H9 (cell line): ENCODE data around the gene NANOG. TPM values are rescaled to one million over a fixed set of nuclear protein-coding genes. Genes with fewer than 3 reads are reported as not detected.

Experiments
- DNase-seq: peaks from one replicate; pipeline ENCODE4 v3.0.0-alpha.2; 2017
- H2AFZ ChIP-seq: one replicate; pipeline ENCODE4 v1.6.1; 2013; ENCODE audit warnings: mild to moderate bottlenecking, low read length, control low read depth, moderate library complexity
- H2AK5ac ChIP-seq: 2 replicates; pipeline ENCODE4 v1.6.1; 2013; ENCODE audit warnings: low read length, control low read depth, mixed read lengths; ENCODE audit not compliant: insufficient read length
- H2BK120ac ChIP-seq: one replicate; pipeline ENCODE4 v1.6.1; 2013; ENCODE audit warnings: low read depth, mild to moderate bottlenecking, low read length, control low read depth, inconsistent platforms; ENCODE audit not compliant: poor library complexity, severe bottlenecking
- H2BK12ac ChIP-seq: 2 replicates; pipeline ENCODE4 v1.6.1; 2013; ENCODE audit warnings: low read length, control low read depth, mixed read lengths, low read depth; ENCODE audit not compliant: insufficient read length
- H2BK15ac ChIP-seq: 2 replicates; pipeline ENCODE4 v1.6.1; 2013; ENCODE audit warnings: low read depth, low read length, control low read depth
- H2BK20ac ChIP-seq: one replicate; pipeline ENCODE4 v1.6.1; 2013; ENCODE audit warnings: low read depth, mild to moderate bottlenecking, low read length, control low read depth, inconsistent platforms; ENCODE audit not compliant: poor library complexity, severe bottlenecking
- H2BK5ac ChIP-seq: 2 replicates; pipeline ENCODE4 v1.6.1; 2013; ENCODE audit warnings: low read length, control low read depth, mixed read lengths; ENCODE audit not compliant: insufficient read length
- H3K14ac ChIP-seq: 2 replicates; pipeline ENCODE4 v1.6.1; 2013; ENCODE audit warnings: low read length, control low read depth; ENCODE audit not compliant: insufficient read depth
- H3K18ac ChIP-seq: 2 replicates; pipeline ENCODE4 v1.6.1; 2013; ENCODE audit warnings: low read depth, mild to moderate bottlenecking, mixed read lengths, low read length, control low read depth; ENCODE audit not compliant: insufficient read length
- H3K23ac ChIP-seq: 2 replicates; pipeline ENCODE4 v1.6.1; 2013; ENCODE audit warnings: low read length, control low read depth, mixed read lengths, low read depth; ENCODE audit not compliant: insufficient read length
- H3K23me2 ChIP-seq: 2 replicates; pipeline ENCODE4 v1.6.1; 2013; ENCODE audit warnings: low read depth, mild to moderate bottlenecking, mixed read lengths, low read length, control low read depth; ENCODE audit not compliant: insufficient read length, poor library complexity, severe bottlenecking
- H3K27ac ChIP-seq: 2 replicates; pipeline ENCODE4 v1.5.1; 2013; ENCODE audit warnings: low read length, control low read depth, mixed read lengths, low read depth; ENCODE audit not compliant: insufficient read length
- H3K27me3 ChIP-seq: 2 replicates; pipeline ENCODE4 v1.6.1; 2013; ENCODE audit warnings: low read length, control low read depth, inconsistent platforms; ENCODE audit not compliant: insufficient read depth
- H3K4ac ChIP-seq: 2 replicates; pipeline ENCODE4 v1.6.1; 2013; ENCODE audit warnings: low read depth, mild to moderate bottlenecking, control low read depth, inconsistent platforms, low read length, moderate library complexity
- H3K4me1 ChIP-seq: 2 replicates; pipeline ENCODE4 v1.6.1; 2013; ENCODE audit warnings: low read length, control low read depth, inconsistent platforms; ENCODE audit not compliant: insufficient read depth
- H3K4me2 ChIP-seq: 2 replicates; pipeline ENCODE4 v1.6.1; 2013; ENCODE audit warnings: low read length, control low read depth, mixed read lengths; ENCODE audit not compliant: insufficient read length, insufficient read depth
- H3K56ac ChIP-seq: 2 replicates; pipeline ENCODE4 v1.6.1; 2013; ENCODE audit warnings: low read depth, mild to moderate bottlenecking, mixed read lengths, low read length, control low read depth; ENCODE audit not compliant: insufficient read length
- H3K79me1 ChIP-seq: 2 replicates; pipeline ENCODE4 v1.6.1; 2013; ENCODE audit warnings: low read depth, mild to moderate bottlenecking, moderate library complexity, low read length, control low read depth, inconsistent platforms; ENCODE audit not compliant: insufficient read depth, poor library complexity, severe bottlenecking
- H3K79me2 ChIP-seq: 2 replicates; pipeline ENCODE4 v1.6.1; 2013; ENCODE audit warnings: low read length, control low read depth, inconsistent platforms; ENCODE audit not compliant: insufficient read depth
- H3K9ac ChIP-seq: 2 replicates; pipeline ENCODE4 v1.6.1; 2013; ENCODE audit warnings: low read length, control low read depth, mixed read lengths; ENCODE audit not compliant: insufficient read length; ENCODE audit errors: extremely low read depth
- H3K9me3 ChIP-seq: one replicate; pipeline ENCODE4 v1.6.1; 2013; ENCODE audit warnings: low read depth, low read length, inconsistent platforms; ENCODE audit not compliant: control insufficient read depth
- H3T11ph ChIP-seq: one replicate; pipeline ENCODE4 v1.6.1; 2013; ENCODE audit warnings: mild to moderate bottlenecking, low read length, control low read depth, inconsistent platforms
- H4K20me1 ChIP-seq: one replicate; pipeline ENCODE4 v1.6.1; 2013; ENCODE audit not compliant: control insufficient read depth, insufficient read length, insufficient read depth
- H4K5ac ChIP-seq: 2 replicates; pipeline ENCODE4 v1.6.1; 2013; ENCODE audit warnings: low read depth, mild to moderate bottlenecking, mixed read lengths, low read length, control low read depth; ENCODE audit not compliant: insufficient read length
- H4K8ac ChIP-seq: replicated peaks from 2 replicates; pipeline ENCODE4 v1.6.1; 2013; ENCODE audit warnings: low read length, control low read depth, mixed read lengths, low read depth; ENCODE audit not compliant: insufficient read length
- H4K91ac ChIP-seq: 2 replicates; pipeline ENCODE4 v1.6.1; 2013; ENCODE audit warnings: low read depth, mild to moderate bottlenecking, moderate library complexity, mixed read lengths, low read length, control low read depth; ENCODE audit not compliant: insufficient read length
- H3K27ac Mint-ChIP-seq, 3 experiments: 2 replicates in 2 of 3; 3 replicates in 1 of 3; pipeline ENCODE4 v1.8.0; 2020 to 2021; ENCODE audit warnings: mixed read lengths in 3 of 3, mild to moderate bottlenecking in 1 of 3, moderate library complexity in 1 of 3
- H3K27me3 Mint-ChIP-seq: 2 replicates; pipeline ENCODE4 v1.8.0; 2021; ENCODE audit warnings: low read depth, mild to moderate bottlenecking, moderate library complexity, mixed read lengths
- H3K36me3 Mint-ChIP-seq, 3 experiments: 2 replicates in 2 of 3; 3 replicates in 1 of 3; pipeline ENCODE4 v1.8.0; 2020 to 2021; ENCODE audit warnings: low read depth in 3 of 3, mixed read lengths in 3 of 3; ENCODE audit not compliant: insufficient read depth in 1 of 3
- H3K4me1 Mint-ChIP-seq, 2 experiments: 2 replicates each; pipeline ENCODE4 v1.8.0; 2020; ENCODE audit warnings: mixed read lengths in 2 of 2
- H3K4me3 Mint-ChIP-seq, 2 experiments: 2 replicates in 1 of 2; 3 replicates in 1 of 2; pipeline ENCODE4 v1.8.0; 2020 to 2021; ENCODE audit warnings: mild to moderate bottlenecking in 2 of 2, mixed read lengths in 2 of 2, moderate library complexity in 1 of 2
- H3K9me3 Mint-ChIP-seq, 2 experiments: 2 replicates in 1 of 2; 3 replicates in 1 of 2; pipeline ENCODE4 v1.8.0; 2020; ENCODE audit warnings: mild to moderate bottlenecking in 2 of 2, mixed read lengths in 2 of 2, moderate library complexity in 1 of 2
- WGBS: extraction: QIAGEN DNeasy Blood & Tissue Kit; methylation state at CpG from one replicate; pipeline ENCODE4 v1.1.7; 2013; ENCODE audit warnings: missing lambda C conversion rate, low lambda C conversion rate, mixed read lengths; ENCODE audit not compliant: insufficient read length; ENCODE audit errors: extremely low coverage; 5-methylcytosine and 5-hydroxymethylcytosine counted together
- total RNA-seq: library from RNA; stranded (reverse); gene quantifications from 2 replicates; pipeline ENCODE4 v1.2.1, GENCODE V29; 2021
- TF ChIP-seq, protein P1 (sequence below): fragments of 200-600 bp; sonication (generic); conservative IDR thresholded peaks from 3 replicates; pipeline ENCODE4 v1.8.0; 2021; ENCODE audit warnings: antibody characterized with exemption, mild to moderate bottlenecking

Gene NANOG
- total RNA-seq, 1 experiment from 2014 or later, result 199 TPM

DNA sequence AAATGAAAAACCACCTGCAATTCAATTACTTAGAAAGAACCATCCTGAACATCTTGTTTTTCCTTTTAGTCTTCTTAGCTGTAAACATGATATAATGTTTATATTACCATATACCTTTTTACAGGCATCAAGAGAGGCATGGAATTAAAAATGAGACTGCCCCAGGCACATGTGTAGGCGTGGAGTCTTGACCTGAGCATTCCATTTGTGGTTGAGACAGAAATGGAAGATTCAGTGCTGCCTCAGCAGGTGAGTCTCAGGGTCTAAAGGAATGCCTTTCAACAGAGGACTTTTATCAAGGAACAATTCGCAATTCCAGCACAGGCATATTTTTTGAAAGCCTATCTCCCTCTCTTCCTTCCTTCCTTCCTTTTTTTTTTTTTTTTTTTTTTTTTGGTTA, 32.2 kb upstream of the NANOG start:
- H3K4me2 ChIP-seq, result no peak overlapping the region
- H3K27ac Mint-ChIP-seq, result peak overlapping the region; percentile 31 to 68 (median 44); a peak in 2 of 7 replicates
- H3K4me3 Mint-ChIP-seq, result no peak overlapping the region
- H2BK15ac ChIP-seq, result no peak overlapping the region
- no peak for DNase-seq
- no peak overlapping the region for H3K18ac ChIP-seq
- no peaks in the 10 kb centered on the region for H3K27me3 Mint-ChIP-seq
- H2BK20ac ChIP-seq, result no peak overlapping the region
- no peaks in the 10 kb centered on the region for H3K79me1 ChIP-seq
- no peak overlapping the region for H2AK5ac ChIP-seq
- no peak overlapping the region for H4K91ac ChIP-seq
- H3K9me3 Mint-ChIP-seq, result no peaks in the 10 kb centered on the region; a peak in 1 of 5 replicates
- H4K5ac ChIP-seq, result no peak overlapping the region
- TF ChIP-seq, protein P1, sequence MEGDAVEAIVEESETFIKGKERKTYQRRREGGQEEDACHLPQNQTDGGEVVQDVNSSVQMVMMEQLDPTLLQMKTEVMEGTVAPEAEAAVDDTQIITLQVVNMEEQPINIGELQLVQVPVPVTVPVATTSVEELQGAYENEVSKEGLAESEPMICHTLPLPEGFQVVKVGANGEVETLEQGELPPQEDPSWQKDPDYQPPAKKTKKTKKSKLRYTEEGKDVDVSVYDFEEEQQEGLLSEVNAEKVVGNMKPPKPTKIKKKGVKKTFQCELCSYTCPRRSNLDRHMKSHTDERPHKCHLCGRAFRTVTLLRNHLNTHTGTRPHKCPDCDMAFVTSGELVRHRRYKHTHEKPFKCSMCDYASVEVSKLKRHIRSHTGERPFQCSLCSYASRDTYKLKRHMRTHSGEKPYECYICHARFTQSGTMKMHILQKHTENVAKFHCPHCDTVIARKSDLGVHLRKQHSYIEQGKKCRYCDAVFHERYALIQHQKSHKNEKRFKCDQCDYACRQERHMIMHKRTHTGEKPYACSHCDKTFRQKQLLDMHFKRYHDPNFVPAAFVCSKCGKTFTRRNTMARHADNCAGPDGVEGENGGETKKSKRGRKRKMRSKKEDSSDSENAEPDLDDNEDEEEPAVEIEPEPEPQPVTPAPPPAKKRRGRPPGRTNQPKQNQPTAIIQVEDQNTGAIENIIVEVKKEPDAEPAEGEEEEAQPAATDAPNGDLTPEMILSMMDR, result no peak
- no peaks in the 10 kb centered on the region for H3K79me2 ChIP-seq
- no peak overlapping the region for H2BK120ac ChIP-seq
- no peak overlapping the region for H3K14ac ChIP-seq
- no peak overlapping the region for H2BK5ac ChIP-seq
- H3K9ac ChIP-seq, result no peak overlapping the region
- no peak overlapping the region for H3K23ac ChIP-seq
- no peaks in the 10 kb centered on the region for H3K9me3 ChIP-seq
- no peak overlapping the region for H2AFZ ChIP-seq
- no peak overlapping the region for H4K8ac ChIP-seq
- H4K20me1 ChIP-seq, result no peaks in the 10 kb centered on the region
- H3K4me1 Mint-ChIP-seq, result peaks cover 27% of the 10 kb centered on the region in 2 experiments
- H3K36me3 Mint-ChIP-seq, result no peaks in the 10 kb centered on the region; a peak in 2 of 7 replicates
- H3K4ac ChIP-seq, result no peak overlapping the region
- H3K56ac ChIP-seq, result no peak overlapping the region
- H2BK12ac ChIP-seq, result no peak overlapping the region
- no CpG with 5 or more reads among the region's 2 CpGs for WGBS
- no peaks in the 10 kb centered on the region; the same call in 1 of the 2 replicates for H3K4me1 ChIP-seq
- no peaks in the 10 kb centered on the region for H3K27me3 ChIP-seq
- H3T11ph ChIP-seq, result no peak overlapping the region
- no peaks in the 10 kb centered on the region for H3K23me2 ChIP-seq
- no peak overlapping the region for H3K27ac ChIP-seq
